Measurements from ENCODE around the gene TMEM131.

GRCh38 chr2:97961534-97961933 is 34.2 kb downstream of the TMEM131 start:
- TF ChIP-seq EP300 (IDR thresholded peaks at IDR 0.05) (no peak), CTCF (IDR thresholded peaks at IDR 0.05) (no peak)

Measured in upper lobe of left lung (tissue), 4 donors.